Upper lobe of left lung (tissue), 6 donors: ENCODE results near the gene MRPS24. TPM values are rescaled to one million over a fixed set of nuclear protein-coding genes. Genes with fewer than 3 reads are reported as not detected.

Source experiments
- ATAC-seq, 2 donors: fragments of 200-7000 bp; cut with Tn5 transposase; one replicate each; pipeline ENCODE4 v1.9.1; 2022; ENCODE audit warnings: mild to moderate bottlenecking in 2 of 2, moderate library complexity in 2 of 2; ENCODE audit not compliant: low FRiP score in 2 of 2
- DNase-seq, 2 donors: peaks; one replicate each; pipeline ENCODE4 v3.0.0-alpha.2; 2019 to 2020
- H3K27ac ChIP-seq, 4 donors: fragments of 200-600 bp; sonication (generic); one replicate each; pipeline ENCODE4 v1.5.1; 2016 to 2019
- H3K27me3 ChIP-seq, 4 donors: fragments of 200-600 bp; sonication (generic); one replicate each; pipeline ENCODE4 v1.5.1; 2017 to 2019
- H3K36me3 ChIP-seq, 4 donors: fragments of 200-600 bp; sonication (generic); one replicate each; pipeline ENCODE4 v1.5.1; 2016 to 2019
- H3K4me1 ChIP-seq, 4 donors: fragments of 200-600 bp; sonication (generic); one replicate each; pipeline ENCODE4 v1.5.1; 2018 to 2019
- H3K4me3 ChIP-seq, 4 donors: fragments of 200-600 bp; sonication (generic); one replicate each; pipeline ENCODE4 v1.5.1; 2017 to 2019; ENCODE audit warnings: mild to moderate bottlenecking in 2 of 4, moderate library complexity in 1 of 4
- H3K9me3 ChIP-seq, 4 donors: fragments of 200-600 bp; sonication (generic); one replicate each; pipeline ENCODE4 v1.5.1; 2018 to 2019
- CTCF ChIP-seq, 6 experiments: fragments of 450-650 bp in 4 of 6; fragments of 200-600 bp in 2 of 6; sonication (generic) in 2 of 6; IDR thresholded peaks; one replicate each; pipeline ENCODE4 v1.5.1; 2016 to 2019; ENCODE audit warnings: antibody characterized with exemption in 6 of 6
- EP300 ChIP-seq, 4 donors: sonication (generic); formaldehyde crosslinking; IDR thresholded peaks; one replicate each; pipeline ENCODE4 v1.5.1; 2017; ENCODE audit warnings: antibody characterized with exemption in 4 of 4, control low read depth in 2 of 4
- POLR2A ChIP-seq, 4 donors: fragments of 450-650 bp; IDR thresholded peaks; one replicate each; pipeline ENCODE4 v1.5.1; 2016 to 2017; ENCODE audit warnings: antibody characterized with exemption in 4 of 4, mild to moderate bottlenecking in 2 of 4
- POLR2AphosphoS5 ChIP-seq, 2 donors: sonication (generic); formaldehyde crosslinking; IDR thresholded peaks; one replicate each; pipeline ENCODE4 v1.5.1; 2017; ENCODE audit warnings: antibody characterized with exemption in 2 of 2
- WGBS, 2 donors: methylation state at CpG; one replicate each; pipeline ENCODE4 v1.1.5; 2017 to 2018; 5-methylcytosine and 5-hydroxymethylcytosine counted together
- total RNA-seq, 6 donors: library from RNA; depleted of rRNA in 4 of 6; stranded (reverse); fragments of >200 nt in 4 of 6; gene quantifications; one replicate each; pipeline versions ENCODE4 v1.1.0 to v1.2.1, GENCODE V29; 2016 to 2021
- donor health status: DM: no; HTN: no; CAD: no; lungs with moderate emphysema.
- donor health status: DM: no; HTN: yes; CAD: no; lungs with severe emphysema.

MRPS24 gene
- total RNA-seq, 6 donors from 2014 or later = 28.7 to 80.0 (median 53.6) TPM

- no peak overlapping the region for H3K27ac ChIP-seq
- H3K36me3 ChIP-seq = peaks cover 0 to 17% (median 8%) of the 10 kb centered on the region in 4 donors
- peaks cover 11 to 15% (median 14%) of the 10 kb centered on the region in 4 donors for H3K4me1 ChIP-seq
- no peaks in the 10 kb centered on the region for H3K9me3 ChIP-seq
- DNase-seq (no peak), ATAC-seq (no peak)
- H3K27me3 ChIP-seq = no peaks in the 10 kb centered on the region
- H3K4me3 ChIP-seq = no peak overlapping the region
- TF ChIP-seq POLR2A (IDR thresholded peaks at IDR 0.05) = no peak
- TF ChIP-seq POLR2AphosphoS5 (IDR thresholded peaks at IDR 0.05) = no peak
- TF ChIP-seq EP300 (IDR thresholded peaks at IDR 0.05) = no peak
- no peak for TF ChIP-seq CTCF (IDR thresholded peaks at IDR 0.05)
- 95 to 100% methylated on average over 3 of the region's 3 CpGs for WGBS, 2 donors
Measured at GRCh38 chr7:43865277-43865676, 4.0 kb downstream of the MRPS24 start.

GRCh38 chr7:43864126-43864525, 5.2 kb downstream of the MRPS24 start:
- Histone ChIP-seq H3K4me1 (peaks cover 7 to 11% (median 9%) of the 10 kb centered on the region in 4 donors), H3K9me3 (no peaks in the 10 kb centered on the region), H3K27ac (no peak overlapping the region), H3K4me3 (no peak overlapping the region), H3K36me3 (peaks cover 0 to 17% (median 8%) of the 10 kb centered on the region in 4 donors), H3K27me3 (no peaks in the 10 kb centered on the region)
- TF ChIP-seq POLR2AphosphoS5 (IDR thresholded peaks at IDR 0.05) (no peak), EP300 (IDR thresholded peaks at IDR 0.05) (no peak), POLR2A (IDR thresholded peaks at IDR 0.05) (no peak), CTCF (IDR thresholded peaks at IDR 0.05) (no peak)
- DNase-seq (no peak), ATAC-seq (no peak)
- WGBS, 2 donors = 85 to 86% methylated on average over 8 of the region's 8 CpGs

GRCh38 chr7:43856996-43857395, 12.3 kb downstream of the MRPS24 start:
- Histone ChIP-seq H3K4me3 (no peak overlapping the region), H3K4me1 (no peaks in the 10 kb centered on the region), H3K9me3 (no peaks in the 10 kb centered on the region), H3K36me3 (no peaks in the 10 kb centered on the region), H3K27me3 (no peaks in the 10 kb centered on the region), H3K27ac (no peak overlapping the region)
- DNase-seq (no peak), ATAC-seq (no peak)
- WGBS, 2 donors = 57 to 76% methylated on average over 1 of the region's 1 CpG
- TF ChIP-seq POLR2A (IDR thresholded peaks at IDR 0.05) = no peak
- TF ChIP-seq EP300 (IDR thresholded peaks at IDR 0.05) = no peak
- TF ChIP-seq POLR2AphosphoS5 (IDR thresholded peaks at IDR 0.05) = no peak
- no peak for TF ChIP-seq CTCF (IDR thresholded peaks at IDR 0.05)

- WGBS, 2 donors = 91 to 98% methylated on average over 4 of the region's 4 CpGs
- H3K4me3 ChIP-seq = no peak overlapping the region
- no peaks in the 10 kb centered on the region for H3K4me1 ChIP-seq
- H3K36me3 ChIP-seq = no peaks in the 10 kb centered on the region
- H3K27ac ChIP-seq = no peak overlapping the region
- no peak for DNase-seq
- no peaks in the 10 kb centered on the region for H3K9me3 ChIP-seq
- H3K27me3 ChIP-seq = no peaks in the 10 kb centered on the region
- no peak for ATAC-seq
- no peak for TF ChIP-seq EP300 (IDR thresholded peaks at IDR 0.05)
- no peak for TF ChIP-seq POLR2A (IDR thresholded peaks at IDR 0.05)
- no peak for TF ChIP-seq CTCF (IDR thresholded peaks at IDR 0.05)
- TF ChIP-seq POLR2AphosphoS5 (IDR thresholded peaks at IDR 0.05) = no peak
Measured at GRCh38 chr7:43856316-43856715, 13.0 kb downstream of the MRPS24 start.

GRCh38 chr7:43855176-43855575, 14.1 kb downstream of the MRPS24 start:
- DNase-seq (no peak), ATAC-seq (no peak)
- no peak overlapping the region for H3K27ac ChIP-seq
- no peaks in the 10 kb centered on the region for H3K36me3 ChIP-seq
- H3K9me3 ChIP-seq = no peaks in the 10 kb centered on the region
- no peak overlapping the region for H3K4me3 ChIP-seq
- TF ChIP-seq EP300 (IDR thresholded peaks at IDR 0.05) (no peak), POLR2AphosphoS5 (IDR thresholded peaks at IDR 0.05) (no peak), POLR2A (IDR thresholded peaks at IDR 0.05) (no peak), CTCF (IDR thresholded peaks at IDR 0.05) (no peak)
- H3K27me3 ChIP-seq = no peaks in the 10 kb centered on the region
- no peaks in the 10 kb centered on the region for H3K4me1 ChIP-seq
